HTERT RPE-1 (cell line): Measurements from ENCODE around the gene TRIM8.

Experiments
- in situ Hi-C: fragments of 300-500 bp; cut with MboI; formaldehyde crosslinking; loops from 4 replicates; pipeline ENCODE4 v1.14.3; 2020; ENCODE audit warnings: low sequenced_read_pairs

The TRIM8 gene

GRCh38 chr10:102615361-102615760, 28.9 kb upstream of the TRIM8 start:
- in situ Hi-C loops = no loop called here

GRCh38 chr10:102616066-102616770, 28.1 kb upstream of the TRIM8 start:
- in situ Hi-C loops = no loop called here

GRCh38 chr10:102617041-102617440, 27.2 kb upstream of the TRIM8 start:
- in situ Hi-C loops = no loop called here

- in situ Hi-C loops = no loop called here
These were observed 26.5 kb upstream of the TRIM8 start for GRCh38 chr10:102617816-102618215.

GRCh38 chr10:102619281-102619981, 24.8 kb upstream of the TRIM8 start:
- in situ Hi-C loops = no loop called here

GRCh38 chr10:102620138-102620590, 24.1 kb upstream of the TRIM8 start:
- in situ Hi-C loops = no loop called here

GRCh38 chr10:102620591-102621442, 23.5 kb upstream of the TRIM8 start:
- in situ Hi-C loops = no loop called here

- in situ Hi-C loops = no loop called here
These were observed 22.6 kb upstream of the TRIM8 start for GRCh38 chr10:102621443-102622325.

- in situ Hi-C loops = no loop called here
These were observed 20.2 kb upstream of the TRIM8 start for GRCh38 chr10:102624094-102624493.

- in situ Hi-C loops = no loop called here
These were observed 19.3 kb upstream of the TRIM8 start for GRCh38 chr10:102624751-102625645.

GRCh38 chr10:102626026-102626685, 18.1 kb upstream of the TRIM8 start:
- in situ Hi-C loops = no loop called here

GRCh38 chr10:102627291-102627735, 17.0 kb upstream of the TRIM8 start:
- in situ Hi-C loops = no loop called here

- in situ Hi-C loops = no loop called here
These were observed 16.5 kb upstream of the TRIM8 start for GRCh38 chr10:102627736-102628293.

GRCh38 chr10:102628451-102628911, 15.8 kb upstream of the TRIM8 start:
- in situ Hi-C loops = no loop called here

GRCh38 chr10:102629661-102630614, 14.3 kb upstream of the TRIM8 start:
- in situ Hi-C loops = no loop called here

- in situ Hi-C loops = no loop called here
These were observed 13.6 kb upstream of the TRIM8 start for GRCh38 chr10:102630663-102631062.
